ENCODE data around the gene D2HGDH. TPM values are rescaled to one million over a fixed set of nuclear protein-coding genes. Genes with fewer than 3 reads are reported as not detected.
"Not testable (repeated sequence)": the region's sequence is repeated elsewhere in the genome, so short reads cannot be mapped to it uniquely, and the experiment has no call there.

Gene D2HGDH
- total RNA-seq, 1 donor from 2014 or later, result 21.1 TPM

DNA sequence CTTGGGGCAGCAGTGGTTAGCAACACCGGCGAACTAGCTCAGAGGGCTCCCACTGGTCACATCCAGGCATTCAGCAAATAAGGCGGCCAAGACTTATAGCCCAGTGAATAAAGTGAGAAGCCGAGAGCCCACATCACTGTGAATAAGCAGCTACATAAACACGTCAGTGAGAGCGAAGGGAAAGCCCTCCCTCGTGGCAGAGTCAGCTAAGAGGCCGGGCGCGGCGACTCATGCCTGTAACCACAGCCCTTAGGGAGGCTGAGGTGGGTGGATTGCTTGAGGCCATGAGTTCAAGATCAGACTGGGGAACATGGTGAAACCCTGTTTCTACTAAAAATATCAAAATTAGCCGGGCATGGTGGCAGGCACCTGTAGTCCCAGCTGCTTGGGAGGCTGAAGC is 5.2 kb downstream of the D2HGDH start:
- TF ChIP-seq POLR2AphosphoS5 (IDR thresholded peaks at IDR 0.05; ENCODE audit: insufficient read depth in 1 of 2, low read depth in 1 of 2) (no peak), POLR2A (IDR thresholded peaks at IDR 0.05) (no peak)
- TF ChIP-seq, protein P1, sequence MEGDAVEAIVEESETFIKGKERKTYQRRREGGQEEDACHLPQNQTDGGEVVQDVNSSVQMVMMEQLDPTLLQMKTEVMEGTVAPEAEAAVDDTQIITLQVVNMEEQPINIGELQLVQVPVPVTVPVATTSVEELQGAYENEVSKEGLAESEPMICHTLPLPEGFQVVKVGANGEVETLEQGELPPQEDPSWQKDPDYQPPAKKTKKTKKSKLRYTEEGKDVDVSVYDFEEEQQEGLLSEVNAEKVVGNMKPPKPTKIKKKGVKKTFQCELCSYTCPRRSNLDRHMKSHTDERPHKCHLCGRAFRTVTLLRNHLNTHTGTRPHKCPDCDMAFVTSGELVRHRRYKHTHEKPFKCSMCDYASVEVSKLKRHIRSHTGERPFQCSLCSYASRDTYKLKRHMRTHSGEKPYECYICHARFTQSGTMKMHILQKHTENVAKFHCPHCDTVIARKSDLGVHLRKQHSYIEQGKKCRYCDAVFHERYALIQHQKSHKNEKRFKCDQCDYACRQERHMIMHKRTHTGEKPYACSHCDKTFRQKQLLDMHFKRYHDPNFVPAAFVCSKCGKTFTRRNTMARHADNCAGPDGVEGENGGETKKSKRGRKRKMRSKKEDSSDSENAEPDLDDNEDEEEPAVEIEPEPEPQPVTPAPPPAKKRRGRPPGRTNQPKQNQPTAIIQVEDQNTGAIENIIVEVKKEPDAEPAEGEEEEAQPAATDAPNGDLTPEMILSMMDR (IDR thresholded peaks at IDR 0.05), result no peak
- H3K4me1 ChIP-seq, result peaks cover 23% of the 10 kb centered on the region
- intact Hi-C loops (cut with DNase I), result loop anchor here (10.0 kb wide), 1 partner anchor 135 kb away; no protein-coding TSS in a partner anchor
- H3K27me3 ChIP-seq, result no peaks in the 10 kb centered on the region
- DNase-seq (ENCODE audit: extremely low spot score in 2 of 2), result no peak
- no peak overlapping the region for H3K27ac ChIP-seq
- H3K36me3 ChIP-seq, result peaks cover 0 to 13% of the 10 kb centered on the region in 2 donors
- H3K4me3 ChIP-seq, result no peak overlapping the region
- no peaks in the 10 kb centered on the region for H3K9me3 ChIP-seq

DNA sequence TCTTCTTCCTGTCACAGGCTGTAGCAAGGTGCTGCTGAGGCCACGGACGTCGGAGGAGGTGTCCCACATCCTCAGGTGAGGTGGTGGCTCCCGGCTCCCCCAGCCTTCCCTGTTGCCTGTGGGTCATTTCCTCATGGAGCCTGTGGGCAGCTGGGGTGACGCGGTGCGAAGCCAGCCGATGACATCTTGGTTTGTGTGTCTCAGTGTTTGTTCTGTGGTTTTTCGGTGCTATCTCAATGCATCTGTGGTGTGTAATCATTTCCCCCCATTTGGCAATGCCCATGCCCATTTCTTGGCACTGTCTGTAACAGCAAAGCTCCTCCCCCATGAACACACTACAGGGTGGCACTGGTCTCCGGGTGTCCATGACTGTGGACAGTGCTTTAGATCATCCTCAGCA is 6.6 kb downstream of the D2HGDH start:
- H3K27me3 ChIP-seq, result no peaks in the 10 kb centered on the region
- TF ChIP-seq, protein P1 (IDR thresholded peaks at IDR 0.05), result no peak
- TF ChIP-seq POLR2A (IDR thresholded peaks at IDR 0.05), result no peak
- no peak for TF ChIP-seq POLR2AphosphoS5 (IDR thresholded peaks at IDR 0.05; ENCODE audit: insufficient read depth in 1 of 2, low read depth in 1 of 2)
- DNase-seq (ENCODE audit: extremely low spot score in 2 of 2), result no peak
- intact Hi-C loops (cut with DNase I), result loop anchor here (10.0 kb wide), 1 partner anchor 134 kb away; no protein-coding TSS in a partner anchor
- peaks cover 0 to 26% of the 10 kb centered on the region in 2 donors for H3K36me3 ChIP-seq
- H3K4me1 ChIP-seq, result peaks cover 13% of the 10 kb centered on the region
- H3K4me3 ChIP-seq, result no peak overlapping the region
- no peak overlapping the region for H3K27ac ChIP-seq
- H3K9me3 ChIP-seq, result no peaks in the 10 kb centered on the region

DNA sequence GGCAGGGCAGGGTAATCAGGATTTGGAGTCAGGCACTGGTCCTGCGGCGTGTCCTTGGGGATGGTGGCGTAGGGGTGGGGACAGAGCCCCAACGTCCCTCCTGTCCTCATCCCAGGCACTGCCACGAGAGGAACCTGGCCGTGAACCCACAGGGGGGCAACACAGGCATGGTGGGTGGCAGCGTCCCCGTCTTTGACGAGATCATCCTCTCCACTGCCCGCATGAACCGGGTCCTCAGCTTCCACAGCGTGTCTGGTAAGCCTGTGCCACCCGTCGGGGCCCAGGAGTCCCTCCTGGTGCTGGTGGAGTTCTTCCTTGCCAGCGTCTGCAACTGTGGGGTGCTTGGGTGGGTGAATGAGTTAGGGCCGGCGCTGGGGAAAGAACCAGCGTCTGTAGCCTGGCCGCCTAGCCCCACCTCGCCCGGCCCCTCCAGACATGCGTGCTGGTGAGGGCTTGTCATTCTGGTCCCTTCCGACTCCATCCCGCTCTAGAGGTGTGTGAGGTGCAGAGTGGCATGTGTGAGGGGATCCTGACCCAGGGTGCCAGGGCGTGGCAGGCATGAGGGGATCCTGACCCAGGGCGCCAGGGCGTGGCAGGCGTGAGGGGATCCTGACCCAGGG is 8.0 kb downstream of the D2HGDH start:
- intact Hi-C loops (cut with DNase I), result loop anchor here (10.0 kb wide), 1 partner anchor 132 kb away; no protein-coding TSS in a partner anchor
- Histone ChIP-seq H3K4me3 (no peak overlapping the region), H3K9me3 (no peaks in the 10 kb centered on the region), H3K36me3 (peaks cover 0 to 32% of the 10 kb centered on the region in 2 donors), H3K4me1 (peaks cover 2% of the 10 kb centered on the region), H3K27me3 (no peaks in the 10 kb centered on the region), H3K27ac (no peak overlapping the region)
- no peak for DNase-seq (ENCODE audit: extremely low spot score in 2 of 2)
- TF ChIP-seq, protein P1 (IDR thresholded peaks at IDR 0.05), result no peak
- no peak for TF ChIP-seq POLR2AphosphoS5 (IDR thresholded peaks at IDR 0.05; ENCODE audit: insufficient read depth in 1 of 2, low read depth in 1 of 2)
- TF ChIP-seq POLR2A (IDR thresholded peaks at IDR 0.05), result no peak

DNA sequence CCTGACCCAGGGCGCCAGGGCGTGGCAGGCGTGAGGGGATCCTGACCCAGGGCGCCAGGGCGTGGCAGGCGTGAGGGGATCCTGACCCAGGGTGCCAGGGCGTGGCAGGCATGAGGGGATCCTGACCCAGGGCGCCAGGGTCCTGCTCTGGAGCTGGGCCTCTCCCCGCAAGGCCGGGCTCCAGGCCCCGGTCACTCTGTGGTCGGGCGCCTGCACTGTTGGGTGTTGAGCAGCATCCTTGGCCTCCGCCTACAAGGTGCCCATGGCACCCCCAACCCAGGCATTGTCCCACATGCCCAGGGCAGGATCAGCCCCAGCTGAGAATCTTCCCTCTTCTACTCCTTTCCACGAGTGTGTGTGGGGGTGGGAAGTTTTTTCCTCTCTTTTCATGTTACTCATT is 8.6 kb downstream of the D2HGDH start:
- H3K36me3 ChIP-seq, result peaks cover 0 to 32% of the 10 kb centered on the region in 2 donors
- intact Hi-C loops (cut with DNase I), result loop anchor here (10.0 kb wide), 1 partner anchor 132 kb away; no protein-coding TSS in a partner anchor
- not testable (repeated sequence) for H3K9me3 ChIP-seq; H3K4me1 ChIP-seq; H3K27ac ChIP-seq; H3K4me3 ChIP-seq; H3K27me3 ChIP-seq; DNase-seq (ENCODE audit: extremely low spot score in 2 of 2)

DNA sequence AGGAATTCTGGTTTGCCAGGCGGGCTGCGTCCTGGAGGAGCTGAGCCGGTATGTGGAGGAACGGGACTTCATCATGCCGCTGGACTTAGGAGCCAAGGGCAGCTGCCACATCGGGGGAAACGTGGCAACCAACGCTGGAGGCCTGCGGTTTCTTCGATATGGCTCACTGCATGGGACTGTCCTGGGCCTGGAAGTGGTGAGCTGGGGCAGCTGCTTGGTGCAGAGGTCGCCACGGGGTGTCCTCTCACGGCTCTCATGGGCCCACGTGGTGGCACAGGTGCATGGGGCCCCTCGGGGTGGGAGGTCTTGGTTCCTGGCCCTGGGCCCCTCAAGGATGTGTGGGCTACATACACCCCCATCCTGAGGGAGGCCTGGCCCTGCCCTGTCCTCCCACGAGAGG is 9.2 kb downstream of the D2HGDH start:
- intact Hi-C loops (cut with DNase I), result loop anchor here (10.0 kb wide), 1 partner anchor 131 kb away; no protein-coding TSS in a partner anchor
- Histone ChIP-seq H3K36me3 (peaks cover 0 to 36% of the 10 kb centered on the region in 2 donors), H3K27ac (no peak overlapping the region), H3K27me3 (no peaks in the 10 kb centered on the region), H3K4me3 (no peak overlapping the region), H3K9me3 (no peaks in the 10 kb centered on the region), H3K4me1 (no peaks in the 10 kb centered on the region)
- no peak for DNase-seq (ENCODE audit: extremely low spot score in 2 of 2)
- TF ChIP-seq POLR2AphosphoS5 (IDR thresholded peaks at IDR 0.05; ENCODE audit: insufficient read depth in 1 of 2, low read depth in 1 of 2) (no peak), POLR2A (IDR thresholded peaks at IDR 0.05) (no peak)
- TF ChIP-seq, protein P1 (IDR thresholded peaks at IDR 0.05), result no peak

Data from vagina (tissue), 2 donors.